ENCODE data around the gene CMKLR1.

CMKLR1 gene

DNA sequence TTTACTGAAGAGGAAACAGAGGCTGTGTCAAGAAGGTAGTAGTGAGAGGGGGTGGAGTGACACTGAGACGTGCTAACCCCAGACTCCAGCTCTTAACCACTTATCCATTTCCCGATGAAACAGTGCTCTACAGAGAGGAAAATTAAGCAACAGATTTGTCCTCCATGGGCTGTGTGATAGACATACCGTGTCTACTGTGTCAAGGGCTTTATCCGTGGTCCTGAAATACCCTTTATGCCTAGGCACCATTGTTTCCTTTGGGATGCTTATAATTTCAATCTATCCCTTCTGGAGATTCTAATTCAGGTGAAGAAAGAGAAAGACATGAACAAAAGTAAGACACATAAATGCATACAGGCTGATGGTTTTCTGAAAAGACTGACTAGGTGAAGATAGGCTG is 71.7 kb downstream of the CMKLR1 start:
- no peak overlapping the region for H3K27ac ChIP-seq (ENCODE audit: insufficient read depth in 1 of 2, low read depth in 1 of 2, low read length in 2 of 2, poor library complexity in 1 of 2, severe bottlenecking in 2 of 2)
- CTCF ChIA-PET, result interaction anchor here (0.9 to 1.8 kb wide), 4 partner anchors 20 to 69 kb away, joined by 3 to 4 read pairs (median 4); no protein-coding TSS in a partner anchor
- DNase-seq, result no peak
- no peaks in the 10 kb centered on the region for H3K36me3 ChIP-seq (ENCODE audit: control insufficient read depth in 4 of 4, insufficient read depth in 4 of 4, low read length in 3 of 4)
- WGBS (ENCODE audit: insufficient coverage), result 100% methylated on average over 2 of the region's 4 CpGs
- POLR2A ChIA-PET, result no interaction called here
- peaks cover 0 to 20% (median 11%) of the 10 kb centered on the region in 4 experiments for H3K4me1 ChIP-seq (ENCODE audit: control extremely low read depth in 1 of 4, control insufficient read depth in 4 of 4, insufficient read depth in 4 of 4, low read length in 3 of 4)
- peaks cover 0 to 2% (median 0%) of the 10 kb centered on the region in 5 experiments for H3K27me3 ChIP-seq (replicated peaks in 2 of 5; ENCODE audit: control insufficient read depth in 4 of 5, insufficient read depth in 5 of 5, low read length in 4 of 5)
- peaks cover 0 to 3% (median under 1%) of the 10 kb centered on the region in 5 experiments for H3K9me3 ChIP-seq (ENCODE audit: control extremely low read depth in 1 of 5, control insufficient read depth in 4 of 5, insufficient read depth in 2 of 5, low read depth in 1 of 5, low read length in 4 of 5)
- H3K4me3 ChIP-seq (ENCODE audit: control insufficient read depth in 1 of 7, extremely low read depth in 1 of 7, insufficient read depth in 4 of 7, low read depth in 2 of 7, low read length in 6 of 7), result no peak overlapping the region

DNA sequence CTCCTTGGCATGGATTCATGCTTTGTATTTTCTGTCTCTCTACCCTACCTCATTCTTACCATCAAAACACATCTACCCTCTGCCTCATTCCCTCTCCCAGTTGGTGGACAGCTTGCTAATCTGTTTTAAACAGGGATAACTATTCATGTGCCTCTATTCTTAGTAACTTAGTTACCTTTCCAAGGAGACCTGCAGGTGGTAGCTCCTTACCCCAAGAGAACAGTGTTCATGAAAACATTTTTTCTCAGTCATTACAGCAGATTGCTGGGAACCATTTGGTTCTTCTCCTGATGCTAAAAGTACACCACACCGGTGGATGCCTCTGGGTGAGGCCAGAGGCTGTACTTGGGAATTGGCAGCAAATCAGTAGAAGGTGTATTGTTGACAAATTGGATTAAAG is 73.0 kb downstream of the CMKLR1 start:
- WGBS (ENCODE audit: insufficient coverage), result 83% methylated on average over 1 of the region's 1 CpG
- Histone ChIP-seq H3K9me3 (ENCODE audit: control extremely low read depth in 1 of 5, control insufficient read depth in 4 of 5, insufficient read depth in 2 of 5, low read depth in 1 of 5, low read length in 4 of 5) (peaks cover 4 to 15% (median 7%) of the 10 kb centered on the region in 5 experiments), H3K4me1 (ENCODE audit: control extremely low read depth in 1 of 4, control insufficient read depth in 4 of 4, insufficient read depth in 4 of 4, low read length in 3 of 4) (peaks cover 0 to 20% (median 11%) of the 10 kb centered on the region in 4 experiments), H3K36me3 (ENCODE audit: control insufficient read depth in 4 of 4, insufficient read depth in 4 of 4, low read length in 3 of 4) (no peaks in the 10 kb centered on the region), H3K27me3 (replicated peaks in 2 of 5; ENCODE audit: control insufficient read depth in 4 of 5, insufficient read depth in 5 of 5, low read length in 4 of 5) (peaks cover 0 to 2% (median 0%) of the 10 kb centered on the region in 5 experiments), H3K27ac (ENCODE audit: insufficient read depth in 1 of 2, low read depth in 1 of 2, low read length in 2 of 2, poor library complexity in 1 of 2, severe bottlenecking in 2 of 2) (no peak overlapping the region), H3K4me3 (ENCODE audit: control insufficient read depth in 1 of 7, extremely low read depth in 1 of 7, insufficient read depth in 4 of 7, low read depth in 2 of 7, low read length in 6 of 7) (no peak overlapping the region)
- CTCF ChIA-PET, result interaction anchor here (1.7 kb wide), 2 partner anchors 19 to 25 kb away, joined by 3 to 4 read pairs; no protein-coding TSS in a partner anchor
- POLR2A ChIA-PET, result no interaction called here
- DNase-seq, result no peak

DNA sequence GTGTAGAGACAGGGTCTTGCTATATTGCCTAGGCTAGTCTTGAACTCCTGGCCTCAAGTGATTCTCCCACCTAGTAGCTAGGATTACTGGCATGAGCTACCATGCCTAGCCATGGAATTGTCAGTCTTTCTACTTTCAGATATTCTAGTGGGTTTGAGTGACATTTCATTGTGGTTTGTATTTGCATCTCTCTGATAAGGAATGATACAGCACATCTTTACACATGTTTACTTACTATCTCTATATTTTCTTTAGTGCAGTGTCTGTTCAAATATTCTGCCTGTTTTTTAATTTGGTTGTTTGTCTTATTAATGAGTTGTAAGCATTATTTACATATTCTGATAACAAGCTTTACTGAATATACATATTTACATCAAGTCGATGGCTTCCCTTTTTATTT is 73.6 kb downstream of the CMKLR1 start:
- H3K4me3 ChIP-seq (ENCODE audit: control insufficient read depth in 1 of 7, extremely low read depth in 1 of 7, insufficient read depth in 4 of 7, low read depth in 2 of 7, low read length in 6 of 7), result no peak overlapping the region
- peaks cover 4 to 21% (median 9%) of the 10 kb centered on the region in 5 experiments for H3K9me3 ChIP-seq (ENCODE audit: control extremely low read depth in 1 of 5, control insufficient read depth in 4 of 5, insufficient read depth in 2 of 5, low read depth in 1 of 5, low read length in 4 of 5)
- no peaks in the 10 kb centered on the region for H3K36me3 ChIP-seq (ENCODE audit: control insufficient read depth in 4 of 4, insufficient read depth in 4 of 4, low read length in 3 of 4)
- ChIA-PET POLR2A (interaction anchor here (0.7 kb wide), 1 partner anchor 39 kb away, joined by 3 read pairs; no protein-coding TSS in a partner anchor), CTCF (interaction anchor here (1.7 kb wide), 2 partner anchors 18 to 25 kb away, joined by 3 to 4 read pairs; no protein-coding TSS in a partner anchor)
- no peak overlapping the region for H3K27ac ChIP-seq (ENCODE audit: insufficient read depth in 1 of 2, low read depth in 1 of 2, low read length in 2 of 2, poor library complexity in 1 of 2, severe bottlenecking in 2 of 2)
- no peak for DNase-seq
- peaks cover 0 to 17% (median 8%) of the 10 kb centered on the region in 4 experiments for H3K4me1 ChIP-seq (ENCODE audit: control extremely low read depth in 1 of 4, control insufficient read depth in 4 of 4, insufficient read depth in 4 of 4, low read length in 3 of 4)
- H3K27me3 ChIP-seq (replicated peaks in 2 of 5; ENCODE audit: control insufficient read depth in 4 of 5, insufficient read depth in 5 of 5, low read length in 4 of 5), result peaks cover 0 to 2% (median 0%) of the 10 kb centered on the region in 5 experiments
- no CpG with 5 or more reads among the region's 1 CpG for whole genome bisulfite sequencing (ENCODE audit: insufficient coverage)

DNA sequence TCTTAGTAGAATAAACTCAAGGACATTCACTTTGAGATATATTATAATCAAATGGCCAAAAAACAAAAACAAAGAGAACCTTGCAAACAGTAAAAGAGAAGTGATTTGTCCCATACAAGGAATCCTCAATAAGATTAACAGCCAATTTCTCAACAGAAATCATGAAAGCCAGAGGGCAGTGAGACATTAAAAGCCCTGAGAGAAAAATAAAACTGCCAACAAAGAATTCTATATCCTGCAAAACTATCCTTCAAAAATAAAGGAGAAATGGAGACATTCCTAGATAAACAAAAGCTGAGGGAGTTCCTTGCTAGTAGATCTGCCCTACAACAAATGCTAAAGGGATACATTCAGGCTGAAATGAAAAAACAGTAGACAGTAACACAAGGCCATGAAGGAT is 78.1 kb downstream of the CMKLR1 start:
- CTCF ChIA-PET, result interaction anchor here (0.6 to 1.0 kb wide), 2 partner anchors 9 to 564 kb away, joined by 3 to 4 read pairs; no protein-coding TSS in a partner anchor
- POLR2A ChIA-PET, result no interaction called here

DNA sequence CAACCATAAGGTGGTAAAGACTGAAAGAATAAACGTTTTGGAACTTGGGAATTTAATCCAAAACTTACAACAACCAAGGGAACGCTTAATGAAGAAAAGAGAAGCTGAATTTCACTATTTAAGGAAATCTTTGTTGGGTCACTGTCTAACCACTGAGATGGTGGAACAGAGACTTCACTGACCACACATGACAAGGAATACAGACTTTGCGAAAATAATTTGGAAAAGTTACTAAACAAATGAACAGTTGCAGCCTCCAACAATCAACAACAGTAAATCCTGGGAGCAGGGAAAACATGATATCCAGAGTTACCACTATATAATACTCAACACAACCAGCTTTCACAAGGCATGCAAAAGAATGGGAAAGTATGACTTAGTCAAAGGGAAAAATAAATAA is 79.1 kb downstream of the CMKLR1 start:
- CTCF ChIA-PET, result no interaction called here
- H3K27ac ChIP-seq (ENCODE audit: insufficient read depth in 1 of 2, low read depth in 1 of 2, low read length in 2 of 2, poor library complexity in 1 of 2, severe bottlenecking in 2 of 2), result no peak overlapping the region
- DNase-seq, result no peak
- peaks cover 0 to 2% (median 0%) of the 10 kb centered on the region in 5 experiments for H3K27me3 ChIP-seq (replicated peaks in 2 of 5; ENCODE audit: control insufficient read depth in 4 of 5, insufficient read depth in 5 of 5, low read length in 4 of 5)
- H3K4me3 ChIP-seq (ENCODE audit: control insufficient read depth in 1 of 7, extremely low read depth in 1 of 7, insufficient read depth in 4 of 7, low read depth in 2 of 7, low read length in 6 of 7), result no peak overlapping the region
- no peaks in the 10 kb centered on the region for H3K36me3 ChIP-seq (ENCODE audit: control insufficient read depth in 4 of 4, insufficient read depth in 4 of 4, low read length in 3 of 4)
- H3K9me3 ChIP-seq (ENCODE audit: control extremely low read depth in 1 of 5, control insufficient read depth in 4 of 5, insufficient read depth in 2 of 5, low read depth in 1 of 5, low read length in 4 of 5), result peaks cover 7 to 34% (median 9%) of the 10 kb centered on the region in 5 experiments
- WGBS (ENCODE audit: insufficient coverage), result 100% methylated on average over 1 of the region's 3 CpGs
- POLR2A ChIA-PET, result no interaction called here
- H3K4me1 ChIP-seq (ENCODE audit: control extremely low read depth in 1 of 4, control insufficient read depth in 4 of 4, insufficient read depth in 4 of 4, low read length in 3 of 4), result no peaks in the 10 kb centered on the region

More for the DNA sequence above, 78.1 kb downstream of the CMKLR1 start:
- Histone ChIP-seq H3K4me1 (ENCODE audit: control extremely low read depth in 1 of 4, control insufficient read depth in 4 of 4, insufficient read depth in 4 of 4, low read length in 3 of 4) (no peaks in the 10 kb centered on the region), H3K36me3 (ENCODE audit: control insufficient read depth in 4 of 4, insufficient read depth in 4 of 4, low read length in 3 of 4) (no peaks in the 10 kb centered on the region), H3K27ac (ENCODE audit: insufficient read depth in 1 of 2, low read depth in 1 of 2, low read length in 2 of 2, poor library complexity in 1 of 2, severe bottlenecking in 2 of 2) (no peak overlapping the region), H3K9me3 (ENCODE audit: control extremely low read depth in 1 of 5, control insufficient read depth in 4 of 5, insufficient read depth in 2 of 5, low read depth in 1 of 5, low read length in 4 of 5) (peaks cover 7 to 34% (median 9%) of the 10 kb centered on the region in 5 experiments), H3K4me3 (ENCODE audit: control insufficient read depth in 1 of 7, extremely low read depth in 1 of 7, insufficient read depth in 4 of 7, low read depth in 2 of 7, low read length in 6 of 7) (no peak overlapping the region), H3K27me3 (replicated peaks in 2 of 5; ENCODE audit: control insufficient read depth in 4 of 5, insufficient read depth in 5 of 5, low read length in 4 of 5) (peaks cover 0 to 2% (median 0%) of the 10 kb centered on the region in 5 experiments)
- DNase-seq, result no peak

DNA sequence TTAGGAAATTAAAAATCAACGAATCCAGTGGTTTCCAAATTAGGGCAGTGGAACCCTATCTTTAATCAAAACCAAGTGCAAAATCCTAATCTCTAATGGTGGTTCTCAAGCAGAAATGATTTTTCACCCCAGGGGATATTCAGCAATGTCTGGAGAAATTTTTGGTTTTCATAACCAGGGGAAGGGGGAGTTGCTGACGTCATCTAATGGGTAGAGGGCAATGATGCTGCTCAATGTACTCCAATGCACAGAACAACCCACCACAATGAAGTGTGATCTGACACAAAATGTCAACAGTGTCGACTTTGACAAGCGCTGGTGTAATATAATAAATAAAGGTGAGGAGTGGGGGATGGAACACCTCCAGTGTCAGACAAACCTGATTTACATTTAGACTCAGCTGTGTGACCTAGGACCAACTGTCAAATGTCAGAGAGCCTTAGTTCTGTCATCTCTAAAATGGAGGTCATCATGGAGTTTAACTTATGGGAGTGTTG is 81.5 kb downstream of the CMKLR1 start:
- Histone ChIP-seq H3K27ac (ENCODE audit: insufficient read depth in 1 of 2, low read depth in 1 of 2, low read length in 2 of 2, poor library complexity in 1 of 2, severe bottlenecking in 2 of 2) (no peak overlapping the region), H3K9me3 (ENCODE audit: control extremely low read depth in 1 of 5, control insufficient read depth in 4 of 5, insufficient read depth in 2 of 5, low read depth in 1 of 5, low read length in 4 of 5) (peaks cover 4 to 34% (median 9%) of the 10 kb centered on the region in 5 experiments), H3K4me3 (ENCODE audit: control insufficient read depth in 1 of 7, extremely low read depth in 1 of 7, insufficient read depth in 4 of 7, low read depth in 2 of 7, low read length in 6 of 7) (no peak overlapping the region), H3K27me3 (replicated peaks in 2 of 5; ENCODE audit: control insufficient read depth in 4 of 5, insufficient read depth in 5 of 5, low read length in 4 of 5) (peaks cover 0 to 3% (median 0%) of the 10 kb centered on the region in 5 experiments), H3K4me1 (ENCODE audit: control extremely low read depth in 1 of 4, control insufficient read depth in 4 of 4, insufficient read depth in 4 of 4, low read length in 3 of 4) (peaks cover 0 to 6% (median 3%) of the 10 kb centered on the region in 4 experiments), H3K36me3 (ENCODE audit: control insufficient read depth in 4 of 4, insufficient read depth in 4 of 4, low read length in 3 of 4) (no peaks in the 10 kb centered on the region)
- POLR2A ChIA-PET, result no interaction called here
- 100% methylated on average over 1 of the region's 4 CpGs for WGBS (ENCODE audit: insufficient coverage)
- CTCF ChIA-PET, result interaction anchor here (1.0 kb wide), 1 partner anchor 65 kb away, joined by 3 read pairs; no protein-coding TSS in a partner anchor
- no peak for DNase-seq

DNA sequence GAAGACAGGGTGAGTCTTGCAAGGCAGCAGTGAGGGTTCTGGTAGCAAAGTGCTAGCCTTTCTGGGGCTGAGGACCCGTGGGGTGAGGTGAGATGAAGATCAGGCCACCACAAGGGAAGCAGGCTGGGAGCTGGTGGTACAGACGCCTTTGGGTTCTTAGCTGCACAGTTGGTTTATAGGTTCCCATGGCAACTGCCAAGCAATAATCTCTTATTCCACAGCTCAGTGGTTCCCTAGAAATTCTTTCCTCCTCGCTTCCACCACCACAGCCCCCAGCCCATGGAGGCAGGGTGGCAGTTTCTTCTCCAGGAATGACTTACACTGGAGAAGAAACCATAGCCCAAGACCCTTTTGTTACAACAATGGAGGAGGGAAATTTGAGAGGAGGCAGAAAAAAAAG is 82.1 kb downstream of the CMKLR1 start:
- peaks cover 0 to 3% (median 0%) of the 10 kb centered on the region in 5 experiments for H3K27me3 ChIP-seq (replicated peaks in 2 of 5; ENCODE audit: control insufficient read depth in 4 of 5, insufficient read depth in 5 of 5, low read length in 4 of 5)
- no peak overlapping the region for H3K4me3 ChIP-seq (ENCODE audit: control insufficient read depth in 1 of 7, extremely low read depth in 1 of 7, insufficient read depth in 4 of 7, low read depth in 2 of 7, low read length in 6 of 7)
- H3K9me3 ChIP-seq (ENCODE audit: control extremely low read depth in 1 of 5, control insufficient read depth in 4 of 5, insufficient read depth in 2 of 5, low read depth in 1 of 5, low read length in 4 of 5), result peaks cover 3 to 29% (median 8%) of the 10 kb centered on the region in 5 experiments
- H3K27ac ChIP-seq (ENCODE audit: insufficient read depth in 1 of 2, low read depth in 1 of 2, low read length in 2 of 2, poor library complexity in 1 of 2, severe bottlenecking in 2 of 2), result no peak overlapping the region
- ChIA-PET POLR2A (interaction anchor here (0.7 kb wide), 1 partner anchor 13 kb away, joined by 3 read pairs; no protein-coding TSS in a partner anchor), CTCF (no interaction called here)
- WGBS (ENCODE audit: insufficient coverage), result no CpG with 5 or more reads among the region's 3 CpGs
- no peaks in the 10 kb centered on the region for H3K36me3 ChIP-seq (ENCODE audit: control insufficient read depth in 4 of 4, insufficient read depth in 4 of 4, low read length in 3 of 4)
- DNase-seq, result no peak
- peaks cover 0 to 6% (median 3%) of the 10 kb centered on the region in 4 experiments for H3K4me1 ChIP-seq (ENCODE audit: control extremely low read depth in 1 of 4, control insufficient read depth in 4 of 4, insufficient read depth in 4 of 4, low read length in 3 of 4)

Data from common myeloid progenitor, CD34-positive (primary cell).